ENCODE data around the gene MESD. TPM values are rescaled to one million over a fixed set of nuclear protein-coding genes. Genes with fewer than 3 reads are reported as not detected.
A peak's percentile ranks its signal among the peaks of the same experiment; 100 is the strongest.

Gene MESD
- total RNA-seq, 1 experiment from 2014 or later, result 21.9 TPM

- H3K4me2 ChIP-seq, result no peak overlapping the region
- TSS peak; percentile 29 for BruUV-seq (replicated peaks)
- CTCF ChIA-PET, result no interaction called here
- intact Hi-C loops (cut with micrococcal nuclease; ENCODE audit: unreplicated experiment), result no loop called here
- DNase-seq, result peak in 1 of 2 experiments; percentile 22
- H3K9me2 ChIP-seq (ENCODE audit: insufficient read depth), result no peaks in the 10 kb centered on the region
- H2AFZ ChIP-seq, result no peak overlapping the region
- TF ChIP-seq EZH2 (IDR thresholded peaks at IDR 0.05; ENCODE audit: low read depth) (no peak), CTCF (conservative IDR thresholded peaks at IDR 0.05) (no peak)
- no peak overlapping the region for H3K4me3 ChIP-seq
- H3K79me2 ChIP-seq (ENCODE audit: low read depth), result no peaks in the 10 kb centered on the region
- H3K27me3 ChIP-seq (ENCODE audit: insufficient read depth, low read depth), result no peaks in the 10 kb centered on the region
- H3K4me1 ChIP-seq (replicated peaks; ENCODE audit: insufficient read depth), result peaks cover 4% of the 10 kb centered on the region; the same call in 1 of the 2 replicates
- no peaks in the 10 kb centered on the region for H3K36me3 ChIP-seq (ENCODE audit: low read depth)
- no peak overlapping the region for H3K27ac ChIP-seq
- H3K9me3 ChIP-seq (ENCODE audit: insufficient read depth, low read depth), result no peaks in the 10 kb centered on the region
- POLR2A ChIA-PET (ENCODE audit: unreplicated experiment), result no interaction called here
- H3F3A ChIP-seq (ENCODE audit: insufficient read depth, low read depth), result no peaks in the 10 kb centered on the region
- no peaks in the 10 kb centered on the region for H4K20me1 ChIP-seq (ENCODE audit: insufficient read depth)
Observed at GRCh38 chr15:80929689-80930088, 59.9 kb downstream of the MESD start.

- TF ChIP-seq EZH2 (IDR thresholded peaks at IDR 0.05; ENCODE audit: low read depth), result no peak
- TF ChIP-seq CTCF (conservative IDR thresholded peaks at IDR 0.05), result no peak
- H3K9me3 ChIP-seq (ENCODE audit: insufficient read depth, low read depth), result no peaks in the 10 kb centered on the region
- intact Hi-C loops (cut with micrococcal nuclease; ENCODE audit: unreplicated experiment), result no loop called here
Observed at GRCh38 chr15:80929225-80929624, 60.4 kb downstream of the MESD start.

GRCh38 chr15:80926126-80926525, 63.5 kb downstream of the MESD start:
- Histone ChIP-seq H3K79me2 (ENCODE audit: low read depth) (no peaks in the 10 kb centered on the region), H3K9me3 (ENCODE audit: insufficient read depth, low read depth) (no peaks in the 10 kb centered on the region), H3K4me2 (no peak overlapping the region), H3F3A (ENCODE audit: insufficient read depth, low read depth) (no peaks in the 10 kb centered on the region), H3K36me3 (ENCODE audit: low read depth) (no peaks in the 10 kb centered on the region), H3K4me3 (no peak overlapping the region), H3K27me3 (ENCODE audit: insufficient read depth, low read depth) (no peaks in the 10 kb centered on the region), H4K20me1 (ENCODE audit: insufficient read depth) (no peaks in the 10 kb centered on the region), H3K27ac (no peak overlapping the region), H2AFZ (no peak overlapping the region), H3K4me1 (replicated peaks; ENCODE audit: insufficient read depth) (no peaks in the 10 kb centered on the region), H3K9me2 (ENCODE audit: insufficient read depth) (no peaks in the 10 kb centered on the region)
- no peak for DNase-seq
- ChIA-PET POLR2A (ENCODE audit: unreplicated experiment) (no interaction called here), CTCF (no interaction called here)
- BruUV-seq (replicated peaks), result no TSS peak
- TF ChIP-seq EZH2 (IDR thresholded peaks at IDR 0.05; ENCODE audit: low read depth), result no peak
- TF ChIP-seq CTCF (conservative IDR thresholded peaks at IDR 0.05), result no peak
- intact Hi-C loops (cut with micrococcal nuclease; ENCODE audit: unreplicated experiment), result no loop called here

More at GRCh38 chr15:80929225-80929624, 60.4 kb downstream of the MESD start:
- H3K4me3 ChIP-seq, result no peak overlapping the region
- H3K27me3 ChIP-seq (ENCODE audit: insufficient read depth, low read depth), result no peaks in the 10 kb centered on the region
- no peaks in the 10 kb centered on the region for H3F3A ChIP-seq (ENCODE audit: insufficient read depth, low read depth)
- H3K4me2 ChIP-seq, result no peak overlapping the region
- CTCF ChIA-PET, result no interaction called here
- peak in 1 of 2 experiments; percentile 33 for DNase-seq
- H3K27ac ChIP-seq, result no peak overlapping the region
- POLR2A ChIA-PET (ENCODE audit: unreplicated experiment), result no interaction called here
- no peaks in the 10 kb centered on the region for H3K4me1 ChIP-seq (replicated peaks; ENCODE audit: insufficient read depth)
- BruUV-seq (replicated peaks), result no TSS peak
- no peaks in the 10 kb centered on the region for H4K20me1 ChIP-seq (ENCODE audit: insufficient read depth)
- H3K79me2 ChIP-seq (ENCODE audit: low read depth), result no peaks in the 10 kb centered on the region
- no peaks in the 10 kb centered on the region for H3K36me3 ChIP-seq (ENCODE audit: low read depth)
- H2AFZ ChIP-seq, result no peak overlapping the region
- H3K9me2 ChIP-seq (ENCODE audit: insufficient read depth), result no peaks in the 10 kb centered on the region

All from PC-9 (cell line).